ENCODE results near the gene SEMA4C. TPM values are rescaled to one million over a fixed set of nuclear protein-coding genes. Genes with fewer than 3 reads are reported as not detected.

Gene SEMA4C
- total and polyA plus RNA-seq, 12 donors = 14.1 to 43.8 (median 24.1) TPM

- no peaks in the 10 kb centered on the region for H3K9me3 ChIP-seq
- H3K36me3 ChIP-seq = peaks cover 9 to 51% (median 42%) of the 10 kb centered on the region in 9 donors
- WGBS, 2 donors = 40 to 47% methylated on average over 4 of the region's 4 CpGs
- ATAC-seq = no peak
- peak overlapping the region in 2 of 10 donors; percentile 77 to 79 for H3K4me3 ChIP-seq
- no peak for TF ChIP-seq CTCF (IDR thresholded peaks at IDR 0.05)
- intact Hi-C loops (cut with DNase I) = loop anchor here in 8 of 10 donors (2.0 to 10.0 kb wide), 9 partner anchors 42 to 255 kb away; partner anchors contain the start of genes ANKRD36 (in 2 of the 8), CNNM3 (in 2 of the 8) and KANSL3 (in 1 of the 8)
- no peak for DNase-seq
- peaks cover 18 to 68% (median 59%) of the 10 kb centered on the region in 9 donors for H3K4me1 ChIP-seq
- peak overlapping the region in 9 of 10 donors; percentile 69 to 90 (median 84) for H3K27ac ChIP-seq
- peaks cover 0 to 6% (median 0%) of the 10 kb centered on the region in 7 donors for H3K27me3 ChIP-seq
These were observed 10.2 kb downstream of the SEMA4C start for GRCh38 chr2:96859681-96860064.

- H3K27ac ChIP-seq = peak overlapping the region; percentile 55 to 90 (median 82)
- H3K27me3 ChIP-seq = peaks cover 0 to 6% (median 0%) of the 10 kb centered on the region in 7 donors
- 35 to 44% methylated on average over 11 of the region's 11 CpGs for WGBS, 2 donors
- TF ChIP-seq CTCF (IDR thresholded peaks at IDR 0.05) = no peak
- H3K9me3 ChIP-seq = no peaks in the 10 kb centered on the region
- intact Hi-C loops (cut with DNase I) = loop anchor here in 8 of 10 donors (2.0 to 10.0 kb wide), 9 partner anchors 42 to 256 kb away; partner anchors contain the start of genes ANKRD36 (in 2 of the 8), CNNM3 (in 2 of the 8) and KANSL3 (in 1 of the 8)
- H3K4me3 ChIP-seq = peak overlapping the region in 8 of 10 donors; percentile 76 to 90 (median 80)
- DNase-seq = peak; percentile 80 to 84
- ATAC-seq = peak in 4 of 8 donors; percentile 1 to 32 (median 4)
- peaks cover 4 to 51% (median 37%) of the 10 kb centered on the region in 9 donors for H3K36me3 ChIP-seq
- H3K4me1 ChIP-seq = peaks cover 18 to 63% (median 54%) of the 10 kb centered on the region in 9 donors
These were observed 10.7 kb downstream of the SEMA4C start for GRCh38 chr2:96859099-96859649.

GRCh38 chr2:96857667-96858372 is 12.1 kb downstream of the SEMA4C start, which contains the start of gene ANKRD39:
Gene ANKRD39, minus strand, starts transcription at chr2:96858016. Its CDS starts 29 bp downstream, at chr2:96857987.
- Histone ChIP-seq H3K27me3 (peaks cover 0 to 6% (median 0%) of the 10 kb centered on the region in 7 donors), H3K36me3 (peaks cover 0 to 51% (median 26%) of the 10 kb centered on the region in 9 donors), H3K4me1 (peaks cover 18 to 55% (median 48%) of the 10 kb centered on the region in 9 donors)

More at GRCh38 chr2:96857667-96858372, 12.1 kb downstream of the SEMA4C start, which contains the start of gene ANKRD39:
- H3K4me3 ChIP-seq = peak within 1 kb of the TSS; percentile 76 to 95 (median 80)
- 0 to 1% methylated on average over 80 to 81 of the region's 81 CpGs for WGBS, 2 donors
- TF ChIP-seq CTCF (IDR thresholded peaks at IDR 0.05) = peak; percentile 74 to 100 (median 92)
- H3K9me3 ChIP-seq = no peaks in the 10 kb centered on the region
- peak; percentile 91 to 97 (median 94) for ATAC-seq
- peak; percentile 98 for DNase-seq
- intact Hi-C loops (cut with DNase I) = loop anchor here (1.0 to 10.0 kb wide), 10 partner anchors 41 to 257 kb away; partner anchors contain the start of genes ANKRD36 (in 2 of the 10), CNNM3 (in 2 of the 10) and KANSL3 (in 1 of the 10)
- peak within 1 kb of the TSS; percentile 55 to 90 (median 84) for H3K27ac ChIP-seq
